ENCODE results near the gene TMEM185B.

DNA sequence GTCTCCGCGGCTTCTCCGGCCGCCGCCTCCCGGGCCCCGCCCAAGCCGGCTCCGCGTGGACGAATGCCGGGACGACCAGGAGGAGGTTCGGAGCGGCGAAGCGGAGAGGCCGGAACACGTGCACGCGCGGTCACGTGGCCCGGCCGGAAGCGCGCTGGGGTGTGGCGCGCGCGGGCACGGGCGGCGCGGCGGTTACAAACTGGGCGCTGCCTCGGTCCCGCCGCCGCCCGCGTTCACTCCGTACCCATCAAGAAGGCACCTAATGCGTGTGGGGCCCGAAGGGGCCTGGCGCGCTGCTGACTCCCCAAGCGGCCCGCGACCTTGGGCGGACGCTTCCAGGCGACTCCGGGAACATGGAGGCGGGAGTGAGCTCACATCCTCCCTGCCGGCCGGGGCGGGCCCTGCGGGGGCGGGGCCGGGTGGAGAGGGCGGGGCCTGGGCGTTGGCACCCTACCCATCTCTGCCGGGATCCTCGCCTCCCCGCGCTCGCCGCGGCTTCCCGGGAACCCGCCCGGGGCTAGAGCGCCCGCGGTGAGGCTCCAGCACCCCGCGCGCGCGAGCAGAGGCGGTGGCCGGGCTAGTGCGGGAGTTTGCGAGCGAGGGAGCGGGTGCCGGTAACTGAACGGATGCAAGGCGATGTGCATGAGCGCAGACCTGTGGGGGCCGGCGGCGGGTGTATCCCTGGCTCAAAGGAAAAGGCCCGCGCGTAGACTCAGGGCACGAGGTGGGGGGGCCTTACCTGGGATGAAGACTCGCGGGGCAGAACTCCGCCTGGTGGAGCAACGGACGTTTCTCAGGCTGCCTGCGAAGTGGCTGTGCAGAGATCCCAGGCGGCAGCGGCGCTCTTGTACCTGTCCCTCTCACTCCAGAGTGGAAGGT is at the start of gene TMEM185B:
- TF ChIP-seq EP300 (IDR thresholded peaks at IDR 0.05) (peak in 1 of 4 donors; percentile 2), POLR2AphosphoS5 (IDR thresholded peaks at IDR 0.05) (peak; percentile 55 to 65), CTCF (IDR thresholded peaks at IDR 0.05) (peak; percentile 4 to 68 (median 49))

Measured in upper lobe of left lung (tissue), 4 donors.